ENCODE results near the gene ITGAV.

- no peak for TF ChIP-seq CTCF (IDR thresholded peaks at IDR 0.05)
- TF ChIP-seq POLR2AphosphoS5 (IDR thresholded peaks at IDR 0.05), result no peak
- no peak for TF ChIP-seq POLR2A (IDR thresholded peaks at IDR 0.05)
These were observed 137.1 kb downstream of the ITGAV start for GRCh38 chr2:186726938-186727337.
